GM19240 (cell line): ENCODE data around the gene NPAS3.

Experiments
- DNase-seq: peaks from one replicate; pipeline ENCODE4 v3.0.0; 2011; ENCODE audit warnings: low spot score; ENCODE audit not compliant: insufficient read length

Gene NPAS3

GRCh38 chr14:33542338-33543287, 603.9 kb downstream of the NPAS3 start:
- no peak for DNase-seq

- no peak for DNase-seq
Measured at GRCh38 chr14:33545696-33546095, 607.0 kb downstream of the NPAS3 start.

GRCh38 chr14:33548606-33549005, 609.9 kb downstream of the NPAS3 start:
- DNase-seq, result no peak

DNA sequence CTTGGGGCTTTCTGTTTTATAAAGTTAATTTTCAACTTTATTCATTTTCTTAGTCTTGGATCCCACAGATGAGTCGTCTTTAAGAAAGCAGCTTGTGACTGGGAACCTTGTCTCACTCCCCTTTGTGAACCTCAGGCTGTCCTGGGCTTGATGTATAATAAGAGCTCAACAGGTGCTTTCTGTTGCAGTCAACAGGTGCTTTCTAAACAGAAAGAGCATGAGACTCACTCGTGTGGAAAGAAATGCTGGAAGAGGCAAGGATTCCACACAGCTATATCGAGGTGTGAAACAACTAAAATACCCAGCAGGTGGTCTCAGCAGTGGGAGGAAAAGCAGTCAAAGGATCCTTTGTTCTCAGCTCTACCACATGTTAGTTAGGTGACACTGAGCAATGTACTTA, 613.3 kb downstream of the NPAS3 start:
- no peak for DNase-seq

DNA sequence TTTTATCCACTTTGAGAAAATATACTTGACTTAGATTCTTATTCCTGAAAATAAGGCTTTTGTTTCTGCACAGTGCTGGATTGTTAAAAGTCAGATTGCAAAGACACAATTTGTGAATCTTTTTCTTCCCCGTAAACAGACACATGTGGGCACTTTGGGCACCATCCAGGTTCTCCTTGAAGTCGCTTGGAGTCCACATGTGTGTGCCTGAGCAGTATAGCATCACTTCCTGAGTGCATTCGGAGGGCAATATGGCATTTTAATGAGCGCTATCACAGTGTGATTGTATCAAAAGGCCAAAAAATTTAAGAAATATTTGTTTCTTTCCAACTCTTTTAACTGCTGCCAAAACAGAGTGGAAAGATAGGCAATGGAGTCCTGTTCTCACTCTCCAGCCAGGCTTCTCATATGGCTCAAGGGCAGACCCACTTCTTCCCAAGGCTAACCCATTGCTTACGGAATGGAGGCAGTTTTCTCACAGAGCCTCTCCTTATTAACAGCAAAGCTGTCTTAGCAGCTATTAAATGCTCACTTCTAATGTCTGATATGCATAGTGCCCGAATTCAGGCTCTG, 615.1 kb downstream of the NPAS3 start:
- DNase-seq, result no peak

GRCh38 chr14:33554988-33555387, 616.3 kb downstream of the NPAS3 start:
- DNase-seq, result no peak

GRCh38 chr14:33555710-33556350, 617.2 kb downstream of the NPAS3 start:
- no peak for DNase-seq

GRCh38 chr14:33556382-33557121, 617.9 kb downstream of the NPAS3 start:
- no peak for DNase-seq

GRCh38 chr14:33560718-33561431, 622.2 kb downstream of the NPAS3 start:
- DNase-seq, result no peak

DNA sequence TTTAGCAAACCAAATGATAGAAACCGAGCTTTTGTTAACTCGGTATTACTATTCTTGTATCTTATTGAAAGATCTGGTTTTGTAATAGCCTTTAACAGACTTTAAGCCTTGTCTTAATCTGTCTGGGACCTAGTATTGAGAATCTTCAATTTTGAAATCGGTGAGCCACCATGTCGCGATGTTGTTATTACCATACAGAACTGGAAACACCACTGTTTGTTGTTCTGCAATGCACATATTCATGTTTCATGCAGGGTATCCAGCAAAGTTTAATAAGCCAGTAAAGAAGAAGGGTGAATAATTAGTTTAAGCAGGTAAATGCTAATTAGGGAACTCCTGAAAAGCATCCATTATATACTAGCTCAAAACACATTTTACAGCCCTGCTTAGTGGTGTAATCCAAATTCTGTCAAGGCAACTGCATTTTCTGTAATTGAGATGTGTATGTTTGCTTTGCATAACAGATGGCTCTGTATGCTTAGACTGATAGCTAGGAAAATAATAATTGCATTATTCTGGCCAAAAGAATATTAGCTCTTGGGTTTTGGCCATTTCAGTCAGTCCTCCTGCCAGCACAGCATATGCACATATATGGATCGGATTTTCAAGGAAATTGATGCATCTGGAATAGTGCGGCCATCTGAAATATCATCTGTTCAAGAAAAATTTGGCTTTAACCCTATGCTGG, 623.0 kb downstream of the NPAS3 start:
- no peak for DNase-seq

GRCh38 chr14:33563191-33563900, 624.7 kb downstream of the NPAS3 start:
- DNase-seq, result no peak

DNA sequence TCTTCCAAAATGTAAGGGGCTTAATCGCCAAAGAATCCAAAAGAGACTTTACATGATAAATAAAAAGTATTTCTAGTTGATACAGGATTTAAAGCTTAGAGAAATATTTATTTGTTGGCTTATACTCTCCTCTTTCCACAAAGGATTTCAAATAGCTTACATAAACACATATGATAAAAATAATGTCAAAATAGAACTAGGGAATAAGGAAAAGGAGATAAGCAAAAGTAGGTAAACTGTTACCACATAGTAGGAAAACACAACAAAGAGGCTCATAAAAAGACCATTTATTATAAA, 625.2 kb downstream of the NPAS3 start:
- no peak for DNase-seq

GRCh38 chr14:33564774-33565630, 626.3 kb downstream of the NPAS3 start:
- DNase-seq, result no peak

DNA sequence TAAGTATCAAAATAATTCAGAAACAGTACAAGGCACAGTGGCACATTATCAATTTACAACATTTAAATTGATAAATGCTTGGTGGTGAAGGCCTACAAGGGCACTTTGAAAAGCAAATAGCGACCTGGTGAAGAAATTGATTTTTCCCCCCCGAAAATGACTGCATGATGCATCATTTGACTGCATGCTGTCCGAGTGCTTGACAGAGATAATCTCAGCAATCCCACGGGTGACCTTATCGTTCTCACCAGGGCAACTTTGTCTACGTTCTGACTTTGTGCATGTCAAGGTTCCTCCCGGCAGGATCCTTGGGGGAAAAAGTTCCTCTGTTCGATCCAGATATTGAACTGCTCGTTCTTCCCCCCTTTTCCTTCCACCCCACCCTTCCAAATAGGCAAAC, 627.4 kb downstream of the NPAS3 start:
- DNase-seq, result no peak

- DNase-seq, result no peak
Measured at GRCh38 chr14:33567023-33567728, 628.5 kb downstream of the NPAS3 start.

DNA sequence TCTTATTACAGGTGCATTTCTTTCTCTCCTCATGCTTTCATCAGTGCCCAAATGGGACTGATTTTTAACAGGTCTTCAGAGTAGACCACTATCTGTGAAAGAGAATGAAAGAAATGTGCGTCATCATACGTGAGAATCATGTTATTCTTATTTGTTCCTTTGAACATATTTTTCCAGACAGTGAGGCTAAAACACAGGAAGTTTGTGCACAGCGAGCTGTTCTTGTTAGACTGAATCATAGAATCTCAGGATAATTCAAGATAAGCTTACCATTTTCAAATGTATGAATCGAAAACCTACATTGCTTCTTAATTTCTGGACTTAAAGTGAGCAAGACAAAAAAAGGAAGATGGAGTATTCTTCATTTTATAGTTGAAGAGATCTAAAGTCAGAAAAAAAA, 629.1 kb downstream of the NPAS3 start:
- no peak for DNase-seq

- no peak for DNase-seq
Measured at GRCh38 chr14:33568935-33569579, 630.4 kb downstream of the NPAS3 start.
